RPMI8226 (cell line): ENCODE results near the gene DNPEP.
A peak's percentile ranks its signal among the peaks of the same experiment; 100 is the strongest.
"Not testable (repeated sequence)": the region's sequence is repeated elsewhere in the genome, so short reads cannot be mapped to it uniquely, and the experiment has no call there.

ENCODE experiments used
- DNase-seq: peaks from one replicate; pipeline ENCODE4 v3.0.0-alpha.2; 2015

The DNPEP gene

DNA sequence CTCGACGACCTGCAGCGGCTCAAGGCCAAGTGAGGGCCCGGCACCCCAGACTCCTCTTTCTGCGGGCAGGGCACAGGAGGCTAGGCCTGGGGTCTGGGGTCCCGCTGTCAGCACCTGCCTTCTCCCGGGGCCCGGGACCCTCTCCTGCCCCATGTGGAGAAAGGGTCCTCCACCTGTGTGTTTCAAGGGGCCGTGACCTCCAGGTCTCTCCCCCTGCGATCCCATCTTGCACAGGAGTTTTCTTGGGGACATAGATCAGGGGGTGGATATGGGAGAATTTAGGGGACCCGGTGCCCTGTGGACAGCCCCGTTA, 31.3 kb upstream of the DNPEP start:
- no peak for DNase-seq

DNA sequence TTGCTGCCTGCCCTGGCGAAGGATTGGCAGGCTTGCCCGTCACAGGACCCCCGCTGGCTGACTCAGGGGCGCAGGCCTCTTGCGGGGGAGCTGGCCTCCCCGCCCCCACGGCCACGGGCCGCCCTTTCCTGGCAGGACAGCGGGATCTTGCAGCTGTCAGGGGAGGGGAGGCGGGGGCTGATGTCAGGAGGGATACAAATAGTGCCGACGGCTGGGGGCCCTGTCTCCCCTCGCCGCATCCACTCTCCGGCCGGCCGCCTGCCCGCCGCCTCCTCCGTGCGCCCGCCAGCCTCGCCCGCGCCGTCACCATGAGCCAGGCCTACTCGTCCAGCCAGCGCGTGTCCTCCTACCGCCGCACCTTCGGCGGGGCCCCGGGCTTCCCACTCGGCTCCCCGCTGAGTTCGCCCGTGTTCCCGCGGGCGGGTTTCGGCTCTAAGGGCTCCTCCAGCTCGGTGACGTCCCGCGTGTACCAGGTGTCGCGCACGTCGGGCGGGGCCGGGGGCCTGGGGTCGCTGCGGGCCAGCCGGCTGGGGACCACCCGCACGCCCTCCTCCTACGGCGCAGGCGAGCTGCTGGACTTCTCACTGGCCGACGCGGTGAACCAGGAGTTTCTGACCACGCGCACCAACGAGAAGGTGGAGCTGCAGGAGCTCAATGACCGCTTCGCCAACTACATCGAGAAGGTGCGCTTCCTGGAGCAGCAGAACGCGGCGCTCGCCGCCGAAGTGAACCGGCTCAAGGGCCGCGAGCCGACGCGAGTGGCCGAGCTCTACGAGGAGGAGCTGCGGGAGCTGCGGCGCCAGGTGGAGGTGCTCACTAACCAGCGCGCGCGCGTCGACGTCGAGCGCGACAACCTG, 30.7 kb upstream of the DNPEP start, which contains the start of gene DES:
Gene DES, plus strand, starts transcription at position 223 of the 857 bp plus-strand sequence. Its CDS starts 86 bp downstream, at position 309.
- DNase-seq = no peak

DNA sequence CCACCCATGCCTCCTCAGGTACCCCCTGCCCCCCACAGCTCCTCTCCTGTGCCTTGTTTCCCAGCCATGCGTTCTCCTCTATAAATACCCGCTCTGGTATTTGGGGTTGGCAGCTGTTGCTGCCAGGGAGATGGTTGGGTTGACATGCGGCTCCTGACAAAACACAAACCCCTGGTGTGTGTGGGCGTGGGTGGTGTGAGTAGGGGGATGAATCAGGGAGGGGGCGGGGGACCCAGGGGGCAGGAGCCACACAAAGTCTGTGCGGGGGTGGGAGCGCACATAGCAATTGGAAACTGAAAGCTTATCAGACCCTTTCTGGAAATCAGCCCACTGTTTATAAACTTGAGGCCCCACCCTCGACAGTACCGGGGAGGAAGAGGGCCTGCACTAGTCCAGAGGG, 29.7 kb upstream of the DNPEP start:
- no peak for DNase-seq

DNA sequence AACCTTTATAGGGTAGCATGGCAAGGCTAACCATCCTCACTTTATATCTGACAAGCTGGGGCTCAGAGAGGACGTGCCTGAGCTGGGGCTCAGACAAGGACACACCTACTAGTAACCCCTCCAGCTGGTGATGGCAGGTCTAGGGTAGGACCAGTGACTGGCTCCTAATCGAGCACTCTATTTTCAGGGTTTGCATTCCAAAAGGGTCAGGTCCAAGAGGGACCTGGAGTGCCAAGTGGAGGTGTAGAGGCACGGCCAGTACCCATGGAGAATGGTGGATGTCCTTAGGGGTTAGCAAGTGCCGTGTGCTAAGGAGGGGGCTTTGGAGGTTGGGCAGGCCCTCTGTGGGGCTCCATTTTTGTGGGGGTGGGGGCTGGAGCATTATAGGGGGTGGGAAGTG, 29.2 kb upstream of the DNPEP start:
- DNase-seq = no peak

DNA sequence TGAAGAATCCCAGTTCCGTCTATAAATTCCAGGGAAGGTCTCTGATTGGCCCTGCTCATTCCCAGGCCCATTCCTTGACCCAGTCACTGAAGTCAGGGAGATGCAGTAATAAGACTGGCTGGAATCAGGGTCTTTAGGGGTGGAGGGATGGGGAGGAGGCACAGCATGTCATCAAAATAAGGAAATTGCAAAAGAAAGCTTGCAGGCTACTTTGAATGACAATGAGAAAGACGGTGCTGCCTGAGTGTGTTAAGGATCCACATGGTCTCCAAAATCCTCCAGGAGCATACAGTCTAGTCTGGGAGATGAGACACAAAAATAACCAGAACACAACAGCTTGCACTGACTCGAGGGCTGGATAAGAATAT, 28.5 kb upstream of the DNPEP start:
- no peak for DNase-seq

DNA sequence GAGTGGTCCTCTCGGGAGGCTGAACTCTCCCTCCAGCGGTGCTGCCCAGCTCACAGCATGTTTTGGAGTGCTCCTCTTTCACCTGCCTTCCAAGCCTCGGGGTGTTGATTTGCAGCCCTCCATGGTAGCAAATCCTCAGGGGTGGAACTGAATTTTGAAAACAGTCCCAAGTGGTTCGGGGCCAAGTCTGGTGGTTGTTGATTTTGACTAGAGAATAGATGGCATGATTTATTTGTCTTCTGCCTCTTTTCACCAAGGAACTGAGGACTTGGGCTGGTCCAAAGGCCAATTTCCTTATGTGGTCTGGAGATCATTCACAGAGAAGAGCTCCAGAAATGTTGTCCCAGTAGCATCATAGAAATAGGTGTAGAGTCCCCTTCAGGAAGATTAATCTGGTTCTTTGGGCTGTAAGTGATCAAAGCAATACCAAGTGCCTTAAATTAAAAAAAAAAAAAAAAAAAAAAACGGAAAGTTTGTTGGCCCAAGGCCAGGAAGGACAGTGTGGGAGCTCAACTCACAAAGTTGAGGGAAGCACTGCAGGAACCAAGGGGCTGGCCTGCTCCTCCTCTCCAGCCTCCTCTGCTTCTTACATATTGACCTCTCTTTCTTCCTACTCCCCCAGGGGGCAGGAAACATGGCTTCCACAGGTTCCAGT, 28.0 kb upstream of the DNPEP start:
- DNase-seq = no peak

DNA sequence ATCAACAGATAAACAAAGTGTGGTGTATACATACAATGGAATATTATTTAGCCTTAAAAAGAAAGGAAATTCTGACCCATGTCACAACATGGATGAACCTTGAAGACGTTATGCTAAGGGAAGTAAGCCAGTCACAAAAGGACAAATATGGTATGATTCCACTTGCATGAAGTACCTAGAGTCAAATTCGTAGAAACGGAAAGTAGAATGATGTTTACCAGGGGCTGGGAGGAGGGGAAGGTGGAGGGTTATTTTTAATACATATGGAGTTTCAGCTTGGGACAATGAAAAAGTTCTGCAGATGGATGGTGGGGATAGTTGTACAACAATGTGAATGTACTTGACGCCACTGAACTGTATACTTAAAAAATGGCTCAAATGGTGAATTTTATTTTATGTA, 27.1 kb upstream of the DNPEP start:
- no peak for DNase-seq

DNA sequence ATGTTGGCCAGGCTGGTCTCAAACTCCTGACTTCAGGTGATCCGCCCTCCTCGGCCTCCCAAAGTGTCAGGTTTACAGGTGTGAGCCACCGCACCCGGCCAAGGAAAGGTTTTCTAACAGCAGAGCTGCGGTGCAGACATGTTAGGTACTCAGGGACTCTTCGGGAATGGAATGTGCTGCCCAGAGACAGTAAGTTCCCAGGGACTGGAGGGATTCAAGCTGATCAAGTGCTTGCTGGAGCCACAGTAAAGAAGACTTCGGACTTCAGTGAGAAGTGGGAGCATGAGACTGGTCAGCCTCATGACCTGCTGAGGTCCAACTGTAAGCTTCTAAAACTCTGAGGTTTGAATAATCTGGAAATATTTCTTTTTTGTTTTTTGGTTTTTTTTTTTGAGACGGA, 22.7 kb upstream of the DNPEP start:
- no peak for DNase-seq

DNA sequence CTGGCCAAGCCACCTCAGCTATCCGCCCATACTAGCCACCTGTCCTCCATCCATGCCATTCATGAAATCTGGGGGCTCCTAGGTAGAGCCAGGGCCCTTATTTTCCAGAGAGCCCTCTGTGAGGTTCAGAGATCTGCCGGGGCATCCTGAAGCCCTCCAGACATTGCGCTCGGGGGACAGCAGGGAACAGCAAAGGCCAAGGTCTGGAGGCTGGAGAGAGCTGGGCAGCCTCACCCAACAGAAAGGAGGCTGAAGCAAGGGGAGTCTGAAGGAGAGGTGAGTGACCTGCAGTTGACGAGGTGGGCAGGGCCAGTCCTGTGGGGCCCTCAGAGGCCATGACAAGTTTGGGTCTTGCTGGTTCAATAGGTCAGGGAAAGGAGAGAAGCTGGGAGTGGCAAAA, 21.9 kb upstream of the DNPEP start:
- no peak for DNase-seq

DNA sequence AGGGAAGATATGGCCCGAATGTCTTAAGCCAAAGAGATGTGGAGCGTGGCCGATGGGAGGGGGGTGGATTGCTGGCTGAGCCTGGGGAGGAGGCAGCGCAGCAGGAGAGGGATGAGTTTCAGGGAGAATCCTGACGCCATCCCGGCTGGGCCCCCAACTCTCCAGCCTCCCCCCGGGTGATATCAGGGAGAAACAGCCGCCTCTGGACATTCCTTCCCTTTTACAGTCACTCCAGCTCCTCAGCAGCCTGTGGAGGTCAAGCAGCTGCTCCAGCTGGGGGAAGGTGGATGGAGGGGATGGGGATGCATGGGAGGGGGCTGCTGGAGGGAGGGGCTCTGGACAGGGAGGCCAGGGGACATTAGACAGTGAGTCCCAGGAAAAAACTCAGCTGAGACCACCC, 20.9 kb upstream of the DNPEP start:
- DNase-seq = no peak

DNA sequence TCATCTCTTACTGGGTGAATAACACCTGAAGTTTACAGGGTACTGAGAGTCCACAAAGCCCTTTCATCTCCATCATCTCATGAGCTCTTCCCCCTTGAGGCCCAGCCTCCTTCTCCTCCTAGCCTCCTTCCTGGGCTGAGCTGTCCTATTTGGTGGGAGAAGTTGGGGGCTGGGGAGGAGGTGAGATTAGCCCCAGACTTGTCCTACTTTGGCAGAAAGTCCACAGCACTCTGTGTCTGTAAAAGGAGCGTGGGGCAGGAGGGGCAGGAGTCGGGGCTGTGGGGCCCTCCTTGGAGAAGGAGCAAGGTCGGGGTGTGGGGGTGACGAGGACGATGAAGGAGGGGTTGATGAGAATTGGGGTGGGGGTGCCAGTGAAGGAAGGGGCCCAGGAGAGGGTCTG, 20.5 kb upstream of the DNPEP start:
- DNase-seq = no peak

DNA sequence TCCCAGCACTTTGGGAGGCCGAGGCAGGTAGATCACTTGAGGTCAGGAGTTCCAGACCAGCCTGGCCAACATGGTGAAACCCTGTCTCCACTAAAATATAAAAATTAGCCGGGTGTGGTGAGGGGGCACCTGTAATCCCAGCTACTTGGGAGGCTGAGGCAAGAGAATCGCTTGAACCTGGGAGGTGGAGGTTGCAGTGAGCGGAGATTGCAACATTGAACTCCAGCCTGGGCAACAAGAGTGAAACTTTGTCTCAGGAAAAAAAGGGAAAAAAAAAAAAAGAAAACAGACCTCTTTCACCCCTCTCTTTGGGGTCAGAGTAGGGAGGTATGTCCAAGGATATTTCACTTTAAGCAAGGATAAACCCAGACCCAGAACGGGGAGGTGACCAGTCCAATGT, 19.6 kb upstream of the DNPEP start:
- not testable (repeated sequence) for DNase-seq

DNA sequence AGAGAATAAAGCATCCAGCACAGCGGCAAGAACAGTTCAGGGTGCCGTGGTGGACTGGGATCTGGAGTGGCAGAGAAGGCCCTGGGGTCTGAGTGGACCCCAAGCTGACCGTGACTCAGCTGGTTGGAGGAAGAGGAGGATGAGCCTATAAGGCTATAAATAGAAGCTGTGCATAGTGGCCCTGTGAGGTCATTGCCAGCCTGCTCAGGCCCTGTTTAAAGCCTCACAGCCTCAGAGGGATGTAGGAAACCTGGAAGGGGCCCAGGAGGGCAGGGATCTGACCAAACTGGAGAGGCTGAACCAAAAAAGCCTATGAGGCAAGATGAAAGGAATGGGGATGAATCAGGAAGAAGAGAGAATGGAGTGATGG, 19.1 kb upstream of the DNPEP start:
- DNase-seq = no peak

DNA sequence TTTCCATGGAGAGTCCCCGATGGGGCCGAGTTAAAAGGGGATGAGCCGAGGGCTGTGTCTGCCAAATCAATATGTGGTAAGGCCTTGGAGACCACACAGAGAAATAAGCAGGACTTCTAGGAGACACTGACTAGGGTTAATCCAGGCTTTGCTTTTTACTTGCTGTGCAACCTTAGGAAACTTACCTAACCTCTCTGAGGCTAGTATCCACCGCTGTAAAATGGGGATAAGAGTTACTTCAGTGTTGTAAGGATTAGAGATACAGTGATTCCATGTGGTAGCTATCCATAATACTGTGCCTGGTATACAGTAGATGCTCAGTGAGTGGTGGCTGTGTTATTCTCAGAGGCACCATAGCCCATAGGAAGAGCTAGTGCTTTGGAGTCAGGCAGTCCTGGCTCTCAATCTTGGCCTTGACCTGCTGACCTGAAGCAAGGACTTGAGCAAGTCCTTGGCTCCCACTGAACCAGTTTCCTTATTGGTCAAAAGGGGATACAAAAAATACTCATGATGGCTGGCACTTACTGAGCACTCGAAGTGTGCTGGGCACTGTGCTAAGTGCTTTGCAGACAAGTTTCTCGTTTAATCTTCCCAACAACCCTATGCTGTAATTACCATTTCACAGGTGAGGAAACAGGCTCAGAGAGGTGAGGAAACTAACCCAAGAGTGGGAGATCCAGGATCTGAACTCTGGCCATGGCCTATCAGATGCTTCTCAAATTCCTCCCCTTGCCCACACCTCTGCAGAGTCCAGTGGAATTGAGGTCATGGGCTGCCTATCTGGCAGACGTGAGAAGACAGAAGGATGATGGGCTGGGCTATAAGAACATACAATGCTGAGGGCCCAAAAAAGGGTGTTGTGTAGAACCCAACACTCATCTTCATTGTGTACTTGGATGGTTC, 18.5 kb upstream of the DNPEP start:
- no peak for DNase-seq

DNA sequence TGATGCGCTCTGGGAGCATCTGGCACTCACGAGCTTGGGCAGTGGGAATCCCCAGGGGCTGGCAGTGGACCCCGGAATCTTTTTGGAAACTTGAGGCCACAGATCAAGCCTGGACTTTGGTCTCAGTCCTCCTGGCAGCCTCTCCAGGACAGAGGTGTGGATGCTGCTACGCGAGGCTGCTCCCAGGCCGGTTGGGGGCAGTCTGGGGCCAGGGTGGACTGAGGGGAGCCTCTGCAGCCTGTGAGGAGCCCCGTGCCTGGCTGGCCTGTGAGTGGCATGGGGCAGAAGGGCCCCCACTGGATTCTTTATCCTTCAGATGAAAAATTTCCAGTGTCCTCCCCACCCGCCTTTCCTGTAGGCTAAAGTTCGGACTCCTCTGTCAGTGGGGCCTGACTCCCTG, 17.7 kb upstream of the DNPEP start:
- DNase-seq = no peak

DNA sequence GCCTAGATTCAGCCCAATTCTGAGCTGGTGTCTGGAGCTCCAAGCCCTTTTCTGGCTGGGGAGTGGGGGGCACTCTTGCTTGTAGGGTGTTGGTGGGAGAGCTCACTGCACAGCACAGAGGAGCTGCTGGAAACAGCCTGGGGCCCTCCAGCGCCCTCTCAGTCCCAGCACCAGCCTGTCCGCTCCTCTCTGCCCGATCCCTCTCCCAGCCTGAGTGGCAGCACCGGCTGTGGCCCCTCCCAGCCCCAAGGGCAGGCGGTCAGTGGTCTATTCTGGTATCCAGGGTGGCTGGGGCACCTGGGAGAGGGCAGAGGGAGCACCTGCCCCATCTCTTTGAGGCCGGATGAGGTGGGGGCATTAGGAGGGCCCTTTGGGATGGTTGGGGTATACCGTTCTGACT, 17.2 kb upstream of the DNPEP start:
- DNase-seq = no peak

DNA sequence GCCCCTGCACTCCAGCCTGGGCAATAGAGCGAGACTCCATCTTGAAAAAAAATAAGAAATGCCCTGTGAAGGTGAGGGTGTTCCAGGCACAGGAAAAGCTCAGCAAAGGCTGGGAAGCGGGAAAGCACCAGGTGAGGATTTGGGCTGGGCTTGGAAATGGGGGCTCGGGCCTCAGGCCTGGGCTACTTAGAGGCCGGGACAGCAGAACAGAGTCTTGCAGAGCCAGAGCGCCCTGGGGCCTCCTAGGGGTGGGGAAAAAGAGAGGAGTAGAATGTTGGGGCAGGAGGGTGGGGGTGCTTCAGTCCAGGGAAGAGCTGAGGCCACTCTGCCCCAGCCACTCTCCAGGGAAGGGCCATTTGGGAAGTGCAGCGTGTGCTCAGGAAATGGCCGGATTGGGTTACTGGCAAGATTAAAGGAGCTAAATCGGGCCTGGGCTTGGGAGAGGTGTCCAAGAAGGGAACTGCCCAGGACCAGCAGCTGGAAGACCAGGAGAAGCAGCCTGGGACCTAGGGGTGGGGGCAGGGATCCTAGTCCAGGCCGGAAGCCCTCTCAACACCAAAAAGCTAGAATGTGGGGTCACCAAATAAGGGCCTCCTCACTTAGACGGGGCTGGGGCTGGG, 16.7 kb upstream of the DNPEP start:
- DNase-seq = no peak

DNA sequence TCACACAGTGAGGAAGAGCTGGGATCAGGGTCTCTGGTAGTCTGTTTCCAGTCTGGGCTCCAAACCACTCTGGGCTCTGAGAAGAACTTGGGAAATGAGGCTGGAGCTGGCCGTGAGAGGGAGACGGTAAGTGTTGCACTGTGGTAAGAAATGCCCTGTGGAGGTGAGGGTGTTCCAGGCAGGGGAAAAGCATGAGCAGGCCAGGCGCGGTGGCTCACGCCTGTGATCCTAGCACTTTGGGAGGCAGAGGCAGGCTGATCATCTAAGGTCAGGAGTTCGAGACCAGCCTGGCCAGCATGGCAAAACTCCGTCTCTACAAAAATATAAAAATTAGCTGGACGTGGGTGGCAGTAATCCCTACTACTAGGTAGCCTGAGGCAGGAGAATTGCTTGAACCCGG, 16.1 kb upstream of the DNPEP start:
- no peak for DNase-seq

DNA sequence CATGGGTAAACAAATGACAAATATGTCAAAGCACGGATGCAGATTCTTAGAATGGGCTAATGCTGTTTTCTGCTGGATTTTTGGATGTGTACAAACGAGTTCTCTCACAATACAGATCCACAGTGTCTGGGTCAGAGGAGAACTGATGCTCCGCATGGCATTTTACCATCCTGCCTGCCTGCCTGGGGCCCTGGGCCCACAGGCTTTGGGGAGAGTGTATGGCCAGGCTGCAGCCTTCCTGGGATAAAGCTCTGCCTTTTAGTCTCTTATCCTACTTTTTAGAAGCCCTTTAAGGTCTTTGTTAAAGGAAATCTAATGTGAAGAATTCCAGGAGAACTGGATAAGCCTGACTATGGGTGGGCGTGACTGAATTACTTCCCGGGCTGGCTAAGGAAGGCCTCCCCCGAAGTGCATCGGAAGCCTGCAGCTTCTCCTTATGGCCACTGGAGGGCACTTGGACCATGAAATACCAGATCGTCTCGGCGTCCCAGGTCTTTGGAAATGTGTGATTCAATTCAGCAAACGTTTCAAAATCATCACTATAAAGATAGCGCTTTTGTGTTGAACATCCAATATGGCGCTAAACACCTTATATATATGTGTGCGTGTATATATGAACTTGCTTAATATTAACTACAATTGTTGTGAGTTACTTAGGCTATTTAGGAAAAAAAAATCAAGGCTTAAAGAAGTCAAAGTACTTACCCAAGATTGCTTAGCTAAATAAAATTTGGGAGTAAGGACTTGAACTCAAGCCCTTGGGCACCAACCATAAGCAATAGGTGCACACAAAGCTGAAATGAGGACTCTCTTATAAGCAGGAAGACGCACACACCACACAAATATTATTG, 15.2 kb upstream of the DNPEP start:
- DNase-seq = peak; percentile 66

DNA sequence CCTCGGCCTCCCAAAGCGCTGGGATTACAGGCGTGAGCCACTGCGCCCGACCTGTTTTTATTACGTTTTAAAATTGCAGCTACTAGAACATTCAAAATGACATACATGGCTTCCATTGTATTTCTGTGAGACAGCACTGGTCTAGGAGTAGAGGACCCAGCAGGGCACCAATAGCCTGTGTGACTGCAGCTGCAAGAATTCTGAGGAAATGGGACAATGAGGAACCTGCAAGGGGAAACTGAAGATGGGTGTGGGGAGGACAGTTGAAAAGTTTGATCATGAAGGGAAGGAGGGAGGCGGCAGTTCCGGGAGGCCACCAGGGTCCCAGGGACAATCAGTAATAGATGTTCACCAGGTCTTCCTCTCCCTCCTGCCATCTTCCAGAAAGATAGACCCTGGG, 13.9 kb upstream of the DNPEP start:
- DNase-seq = no peak

DNA sequence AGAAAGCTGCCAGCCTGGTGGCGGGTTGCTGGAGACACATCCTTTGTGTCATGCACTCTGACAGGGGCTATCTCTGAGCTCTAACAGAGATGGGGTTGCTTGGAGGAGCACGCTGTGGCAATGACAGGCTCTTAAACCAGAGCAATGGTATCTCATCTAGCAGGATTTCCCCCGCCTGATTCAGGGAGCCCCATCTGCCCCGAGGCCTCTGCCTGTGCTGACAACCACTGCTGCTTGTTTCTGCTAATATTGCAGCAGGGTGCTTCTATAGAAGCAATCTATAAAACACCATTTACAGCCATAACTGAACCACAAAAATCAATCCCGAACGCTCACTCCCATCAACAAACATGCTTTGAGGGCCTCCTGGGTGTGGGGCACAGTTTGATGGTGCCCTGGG, 12.8 kb upstream of the DNPEP start:
- no peak for DNase-seq

DNA sequence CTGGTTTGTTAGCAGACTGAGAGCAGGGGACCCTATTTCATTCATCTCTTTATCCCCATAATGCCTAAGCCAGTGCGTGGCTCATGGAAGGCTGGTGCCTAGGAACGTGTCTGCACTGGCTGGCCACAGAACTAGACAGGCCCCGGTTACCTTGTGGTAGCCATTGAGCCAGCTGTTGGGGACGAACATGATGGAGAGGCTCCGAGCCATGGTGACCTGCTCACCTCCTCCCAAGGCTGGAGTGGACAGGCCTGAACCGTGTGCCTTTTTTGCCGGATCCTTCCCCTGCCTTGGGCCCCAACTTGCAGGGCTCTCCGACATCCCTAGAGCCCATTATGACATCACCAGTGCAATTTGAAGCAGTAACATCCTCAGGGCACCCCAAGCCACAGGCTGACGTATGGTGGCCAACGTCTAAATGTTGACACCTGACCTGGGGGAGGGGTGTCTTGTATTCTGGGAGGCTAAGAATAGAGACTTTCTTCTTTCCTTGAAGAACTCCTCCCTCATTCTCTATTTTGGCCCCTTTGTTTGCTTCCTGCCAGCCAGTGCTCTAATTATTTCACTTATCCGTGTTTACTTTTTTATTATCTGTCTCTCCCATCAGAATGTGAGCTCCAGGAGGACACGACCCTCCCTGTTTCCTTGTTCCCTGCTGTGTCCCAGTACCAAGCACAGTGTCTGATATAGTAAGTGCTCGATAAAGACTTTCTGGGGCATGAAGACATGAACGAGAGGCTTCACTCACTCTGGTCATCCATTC, 12.2 kb upstream of the DNPEP start:
- DNase-seq = no peak
